K562 (cell line): Measurements from ENCODE around the gene GTF3C4. TPM values are rescaled to one million over a fixed set of nuclear protein-coding genes. Genes with fewer than 3 reads are reported as not detected.

ENCODE experiments used
- ATAC-seq: fragments of 200-7000 bp; cut with Tn5 transposase; 3 replicates; pipeline ENCODE4 v1.9.1; 2020; ENCODE audit warnings: moderate library complexity
- BruUV-seq: library from RNA; stranded (reverse); fragments of 400-500 nt; replicated peaks from 2 replicates; lab custom pipeline; 2021; lab: Mats Ljungman, UMichigan
- CTCF ChIA-PET: fragments of 300-600 bp; formaldehyde crosslinking; extraction: SDS; loops from one replicate; lab custom pipeline; 2021; ENCODE audit warnings: low intra/inter-chr PET ratio; lab: Yijun Ruan, JAX
- POLR2A ChIA-PET: fragments of 300-600, 350-650 bp; sonication (Branson Sonifier 250); formaldehyde crosslinking; extraction: SDS; loops from one replicate; lab custom pipeline; 2021; ENCODE audit warnings: antibody characterized with exemption, inconsistent platforms; lab: Yijun Ruan, JAX
- DNase-seq, 4 experiments: peaks; one replicate each; pipeline versions ENCODE4 v3.0.0 to v3.0.0-alpha.2; 2011 to 2018; ENCODE audit warnings: low spot score in 3 of 4, mixed read lengths in 3 of 4; ENCODE audit errors: extremely low read depth in 1 of 4
- FAIRE-seq: peaks from 2 replicates; lab custom pipeline; 2011; peaks lifted over from hg19 to GRCh38; lab: Jason Lieb, UNC
- H2AFZ ChIP-seq: 2 replicates; pipeline ENCODE4 v1.6.0; 2011; ENCODE audit warnings: low read depth, low read length, control low read depth, inconsistent platforms
- H3K27ac ChIP-seq: fragments of 200-600 bp; 3 replicates; pipeline ENCODE4 v1.8.0; 2011; ENCODE audit warnings: low read depth, mild to moderate bottlenecking, control low read depth, inconsistent platforms, low read length, moderate library complexity, mixed read lengths; ENCODE audit errors: extremely low read depth
- H3K27me3 ChIP-seq, 2 experiments: fragments of 300-600 bp in 1 of 2; 2 replicates in 1 of 2; 3 replicates in 1 of 2; pipeline versions ENCODE4 v1.6.0 to v1.8.0; 2011; ENCODE audit warnings: inconsistent platforms in 2 of 2, low read length in 2 of 2, mild to moderate bottlenecking in 1 of 2, mixed read lengths in 1 of 2, moderate library complexity in 1 of 2; ENCODE audit not compliant: control insufficient read depth in 2 of 2, insufficient read depth in 2 of 2
- H3K36me3 ChIP-seq: fragments of 300-600 bp; 3 replicates; pipeline ENCODE4 v1.8.0; 2011; ENCODE audit warnings: mild to moderate bottlenecking, low read length, inconsistent platforms; ENCODE audit not compliant: control insufficient read depth, insufficient read depth
- H3K4me1 ChIP-seq, 2 experiments: fragments of 200-600 bp in 1 of 2; replicated peaks in 1 of 2; 2 replicates in 1 of 2; 3 replicates in 1 of 2; pipeline versions ENCODE4 v1.5.1 to v1.8.0; 2011; ENCODE audit warnings: inconsistent platforms in 2 of 2, low read length in 2 of 2, mild to moderate bottlenecking in 1 of 2, mixed read lengths in 1 of 2, moderate library complexity in 1 of 2; ENCODE audit not compliant: control insufficient read depth in 2 of 2, insufficient read depth in 2 of 2
- H3K4me2 ChIP-seq: 2 replicates; pipeline ENCODE4 v1.6.1; 2011; ENCODE audit warnings: low read length, control low read depth, inconsistent platforms, mixed read lengths; ENCODE audit not compliant: insufficient read depth
- H3K4me3 ChIP-seq: fragments of 200-600 bp; sonication (generic), shearing (Covaris generic); 2 replicates; pipeline ENCODE4 v1.5.1; 2016; ENCODE audit warnings: control low read depth, inconsistent platforms
- H3K79me2 ChIP-seq: fragments of 200-600 bp; 3 replicates; pipeline ENCODE4 v1.8.0; 2011; ENCODE audit warnings: low read length, inconsistent platforms; ENCODE audit not compliant: control insufficient read depth, insufficient read depth
- H3K9ac ChIP-seq, 2 experiments: 2 replicates each; pipeline versions ENCODE4 v1.6.0 to v1.6.1; 2011; ENCODE audit warnings: low read depth in 2 of 2, low read length in 2 of 2, control low read depth in 1 of 2, inconsistent platforms in 1 of 2, mild to moderate bottlenecking in 1 of 2, mixed read lengths in 1 of 2; ENCODE audit not compliant: insufficient read depth in 1 of 2
- H3K9me1 ChIP-seq: one replicate; pipeline ENCODE4 v1.6.0; 2011; ENCODE audit warnings: inconsistent platforms, mild to moderate bottlenecking, low read length, moderate library complexity; ENCODE audit not compliant: control insufficient read depth, insufficient read depth
- H3K9me3 ChIP-seq: replicated peaks from 2 replicates; pipeline ENCODE4 v1.5.1; 2011; ENCODE audit warnings: low read depth, low read length, inconsistent platforms; ENCODE audit not compliant: control insufficient read depth, insufficient read depth
- H4K20me1 ChIP-seq: replicated peaks from 2 replicates; pipeline ENCODE4 v1.6.1; 2011; ENCODE audit warnings: low read length, inconsistent platforms, mixed read lengths; ENCODE audit not compliant: control insufficient read depth, insufficient read depth
- DNMT1 ChIP-seq: fragments of 450-650 bp; IDR thresholded peaks from 2 replicates; pipeline ENCODE4 v1.6.1; 2016; ENCODE audit warnings: antibody characterized with exemption, mild to moderate bottlenecking
- EP400 ChIP-seq: fragments of 450-650 bp; IDR thresholded peaks from 2 replicates; pipeline ENCODE4 v1.6.1; 2017; ENCODE audit warnings: antibody characterized with exemption, mild to moderate bottlenecking, moderate library complexity
- HLTF ChIP-seq: fragments of 450-650 bp; IDR thresholded peaks from 2 replicates; pipeline ENCODE4 v1.6.1; 2016
- PTTG1 ChIP-seq: fragments of 450-650 bp; IDR thresholded peaks from 2 replicates; pipeline ENCODE4 v1.6.1; 2016; ENCODE audit warnings: low read depth, mild to moderate bottlenecking, missing genetic modification characterization, missing compliant biosample characterization
- RFX7 ChIP-seq: fragments of 250-450 bp; sonication (Bioruptor Pico); IDR thresholded peaks from 2 replicates; pipeline ENCODE4 v1.5.1; 2021; ENCODE audit warnings: mild to moderate bottlenecking
- SMAD3 ChIP-seq: fragments of 450-650 bp; formaldehyde crosslinking; conservative IDR thresholded peaks from 2 replicates; pipeline ENCODE4 v1.4.0; 2020; ENCODE audit warnings: mild to moderate bottlenecking
- TCF3 ChIP-seq: sonication (generic); formaldehyde crosslinking; IDR thresholded peaks from 2 replicates; pipeline ENCODE4 v1.4.0; 2020; ENCODE audit warnings: mild to moderate bottlenecking, missing genetic modification reagents
- TRIM24 ChIP-seq, 2 experiments: fragments of 450-650 bp; IDR thresholded peaks; 2 replicates each; pipeline ENCODE4 v1.6.1; 2016
- ZNF436 ChIP-seq: fragments of 250-450, 450-650 bp; sonication (Bioruptor Pico); formaldehyde crosslinking; IDR thresholded peaks from 2 replicates; pipeline ENCODE4 v1.7.0; 2020; ENCODE audit warnings: mild to moderate bottlenecking
- WGBS: fragments of 100-300 bp; shearing (Covaris generic); methylation state at CpG from one replicate; pipeline ENCODE4 v1.1.6; 2016; ENCODE audit warnings: low coverage, mixed read lengths; ENCODE audit not compliant: insufficient coverage; ENCODE audit errors: missing lambda C conversion rate; 5-methylcytosine and 5-hydroxymethylcytosine counted together
- in situ Hi-C: fragments of 300-500 bp; cut with MboI; formaldehyde crosslinking; loops from 4 replicates; pipeline ENCODE4 v1.15.0; 2018; ENCODE audit warnings: inconsistent platforms, mixed read lengths
- intact Hi-C: fragments of 100-400 bp; cut with micrococcal nuclease; formaldehyde crosslinking; loops from 2 replicates; pipeline ENCODE4 v1.14.2; 2022
- polyA plus RNA-seq, 8 experiments: library from polyadenylated mRNA; depleted of rRNA in 4 of 8; stranded (reverse) in 5 of 8; unstranded in 3 of 8; fragments of >200 nt; fragmentation: Nextera tagmentation in 2 of 8; fragmentation: Illumina TruSeq in 1 of 8; extraction: Ambion mirVana in 2 of 8; extraction: Trizol in 1 of 8; gene quantifications; 2 replicates each; pipeline versions ENCODE4 v1.2.1 to v1.2.3, GENCODE V29; 2011 to 2014; ENCODE audit warnings: inconsistent platforms in 1 of 8, missing spikeins in 1 of 8
- total RNA-seq, 7 experiments: library from RNA; depleted of rRNA in 6 of 7; stranded (reverse); fragments of >200 nt in 6 of 7; fragmentation: Illumina TruSeq in 2 of 7; extraction: Trizol in 2 of 7; gene quantifications; 2 replicates each; pipeline versions ENCODE4 v1.2.1 to v1.2.3, GENCODE V29; 2011 to 2021; ENCODE audit warnings: low replicate concordance in 1 of 7
- TF ChIP-seq, protein P1 (sequence below), 2 experiments: fragments of 450-650 bp in 1 of 2; sonication (generic) in 1 of 2; formaldehyde crosslinking in 1 of 2; IDR thresholded peaks in 1 of 2; conservative IDR thresholded peaks in 1 of 2; 2 replicates each; pipeline versions ENCODE4 v1.6.1 to v1.8.1; 2016 to 2023; ENCODE audit warnings: mild to moderate bottlenecking in 2 of 2, moderate library complexity in 2 of 2, inconsistent platforms in 1 of 2, missing genetic modification reagents in 1 of 2
- TF ChIP-seq, protein P2 (sequence below): fragments of 450-650 bp; IDR thresholded peaks from 2 replicates; pipeline ENCODE4 v1.6.1; 2016; ENCODE audit warnings: low read depth, mild to moderate bottlenecking, moderate library complexity
- TF ChIP-seq, protein P3 (sequence below): fragments of 250-450 bp; sonication (Bioruptor Pico); IDR thresholded peaks from 2 replicates; pipeline ENCODE4 v1.5.0; 2020; ENCODE audit warnings: mild to moderate bottlenecking, borderline replicate concordance
- TF ChIP-seq, protein P4 (sequence below): fragments of 450-650 bp; IDR thresholded peaks from 2 replicates; pipeline ENCODE4 v1.6.1; 2016; ENCODE audit warnings: missing biosample characterization, missing genetic modification characterization

The GTF3C4 gene
- total and polyA plus RNA-seq, 9 of the 15 experiments (the other 6 are each of a cell fraction or from before 2014, with no cell fraction given) = 3.9 to 20.0 (median 12.2) TPM

DNA sequence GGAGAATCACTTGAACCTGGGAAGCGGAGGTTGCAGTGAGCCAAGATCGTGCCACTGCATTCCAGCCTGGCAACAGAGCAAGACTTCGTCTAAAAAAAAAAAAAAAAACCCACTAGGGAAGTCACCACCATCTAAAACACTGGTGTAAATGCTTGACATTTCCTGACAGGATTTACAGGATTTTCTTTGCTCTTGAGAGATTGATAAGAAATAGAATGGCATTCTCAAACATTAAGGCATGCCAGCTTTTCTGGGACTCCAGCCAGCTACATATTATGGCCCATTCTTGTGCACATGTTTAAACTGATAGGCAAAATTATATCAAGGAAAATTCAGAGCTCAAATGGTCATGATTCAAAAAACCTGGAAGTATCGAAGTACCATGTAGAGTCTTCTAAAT lies 28.7 kb downstream of the GTF3C4 start:
- no peaks in the 10 kb centered on the region for H3K36me3 ChIP-seq
- ATAC-seq (no peak), DNase-seq (no peak), FAIRE-seq (no peak)
- ChIA-PET CTCF (no interaction called here), POLR2A (interaction anchor here (0.9 kb wide), 1 partner anchor 10 kb away, joined by 4 read pairs; no protein-coding TSS in a partner anchor)
- in situ Hi-C loops = no loop called here
- no peaks in the 10 kb centered on the region for H3K9me1 ChIP-seq
- no peak overlapping the region for H2AFZ ChIP-seq
- 16% methylated on average over 3 of the region's 4 CpGs for WGBS
- no peaks in the 10 kb centered on the region for H3K79me2 ChIP-seq
- H3K4me2 ChIP-seq = no peak overlapping the region
- H4K20me1 ChIP-seq = no peaks in the 10 kb centered on the region
- intact Hi-C loops = loop anchor here (10.0 kb wide), 1 partner anchor 96 kb away; no protein-coding TSS in a partner anchor
- H3K27me3 ChIP-seq = no peaks in the 10 kb centered on the region; a peak in 1 of 5 replicates
- H3K4me1 ChIP-seq = no peaks in the 10 kb centered on the region
- H3K4me3 ChIP-seq = no peak overlapping the region
- no peak for TF ChIP-seq SMAD3
- no peak for TF ChIP-seq TCF3 (CRISPR knock-in tag)
- TF ChIP-seq, protein P1, sequence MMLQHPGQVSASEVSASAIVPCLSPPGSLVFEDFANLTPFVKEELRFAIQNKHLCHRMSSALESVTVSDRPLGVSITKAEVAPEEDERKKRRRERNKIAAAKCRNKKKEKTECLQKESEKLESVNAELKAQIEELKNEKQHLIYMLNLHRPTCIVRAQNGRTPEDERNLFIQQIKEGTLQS (IDR thresholded peaks at IDR 0.05) = no peak
- TF ChIP-seq, protein P1 (CRISPR knock-in tag; conservative IDR thresholded peaks at IDR 0.05) = no peak
- TF ChIP-seq, protein P2, sequence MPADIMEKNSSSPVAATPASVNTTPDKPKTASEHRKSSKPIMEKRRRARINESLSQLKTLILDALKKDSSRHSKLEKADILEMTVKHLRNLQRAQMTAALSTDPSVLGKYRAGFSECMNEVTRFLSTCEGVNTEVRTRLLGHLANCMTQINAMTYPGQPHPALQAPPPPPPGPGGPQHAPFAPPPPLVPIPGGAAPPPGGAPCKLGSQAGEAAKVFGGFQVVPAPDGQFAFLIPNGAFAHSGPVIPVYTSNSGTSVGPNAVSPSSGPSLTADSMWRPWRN = no peak
- TF ChIP-seq, protein P3, sequence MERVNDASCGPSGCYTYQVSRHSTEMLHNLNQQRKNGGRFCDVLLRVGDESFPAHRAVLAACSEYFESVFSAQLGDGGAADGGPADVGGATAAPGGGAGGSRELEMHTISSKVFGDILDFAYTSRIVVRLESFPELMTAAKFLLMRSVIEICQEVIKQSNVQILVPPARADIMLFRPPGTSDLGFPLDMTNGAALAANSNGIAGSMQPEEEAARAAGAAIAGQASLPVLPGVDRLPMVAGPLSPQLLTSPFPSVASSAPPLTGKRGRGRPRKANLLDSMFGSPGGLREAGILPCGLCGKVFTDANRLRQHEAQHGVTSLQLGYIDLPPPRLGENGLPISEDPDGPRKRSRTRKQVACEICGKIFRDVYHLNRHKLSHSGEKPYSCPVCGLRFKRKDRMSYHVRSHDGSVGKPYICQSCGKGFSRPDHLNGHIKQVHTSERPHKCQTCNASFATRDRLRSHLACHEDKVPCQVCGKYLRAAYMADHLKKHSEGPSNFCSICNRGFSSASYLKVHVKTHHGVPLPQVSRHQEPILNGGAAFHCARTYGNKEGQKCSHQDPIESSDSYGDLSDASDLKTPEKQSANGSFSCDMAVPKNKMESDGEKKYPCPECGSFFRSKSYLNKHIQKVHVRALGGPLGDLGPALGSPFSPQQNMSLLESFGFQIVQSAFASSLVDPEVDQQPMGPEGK (CRISPR knock-in tag) = no peak
- TF ChIP-seq, protein P4, sequence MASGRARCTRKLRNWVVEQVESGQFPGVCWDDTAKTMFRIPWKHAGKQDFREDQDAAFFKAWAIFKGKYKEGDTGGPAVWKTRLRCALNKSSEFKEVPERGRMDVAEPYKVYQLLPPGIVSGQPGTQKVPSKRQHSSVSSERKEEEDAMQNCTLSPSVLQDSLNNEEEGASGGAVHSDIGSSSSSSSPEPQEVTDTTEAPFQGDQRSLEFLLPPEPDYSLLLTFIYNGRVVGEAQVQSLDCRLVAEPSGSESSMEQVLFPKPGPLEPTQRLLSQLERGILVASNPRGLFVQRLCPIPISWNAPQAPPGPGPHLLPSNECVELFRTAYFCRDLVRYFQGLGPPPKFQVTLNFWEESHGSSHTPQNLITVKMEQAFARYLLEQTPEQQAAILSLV (tag) = no peak
- no peak for TF ChIP-seq HLTF
- no peak for TF ChIP-seq TRIM24 (IDR thresholded peaks at IDR 0.05)
- no peak for TF ChIP-seq EP400
- TF ChIP-seq PTTG1 (tag) = no peak
- no peak for TF ChIP-seq RFX7 (CRISPR knock-in tag)
- no peak for TF ChIP-seq ZNF436 (CRISPR knock-in tag)
- no peak for TF ChIP-seq DNMT1
- TF ChIP-seq, all 486 proteins: peak for 0
- no TSS peak for BruUV-seq
- Histone ChIP-seq H3K9ac (no peak overlapping the region), H3K9me3 (peaks cover 4% of the 10 kb centered on the region; the same call in 1 of the 2 replicates), H3K27ac (no peak overlapping the region)
